Globus pallidus (tissue), 1 donor: ENCODE measurements around the gene HTATSF1.

Source experiments
- DNase-seq: peaks from one replicate; pipeline ENCODE4 v3.0.0-alpha.2; 2015; ENCODE audit warnings: low spot score

HTATSF1 gene, protein sequence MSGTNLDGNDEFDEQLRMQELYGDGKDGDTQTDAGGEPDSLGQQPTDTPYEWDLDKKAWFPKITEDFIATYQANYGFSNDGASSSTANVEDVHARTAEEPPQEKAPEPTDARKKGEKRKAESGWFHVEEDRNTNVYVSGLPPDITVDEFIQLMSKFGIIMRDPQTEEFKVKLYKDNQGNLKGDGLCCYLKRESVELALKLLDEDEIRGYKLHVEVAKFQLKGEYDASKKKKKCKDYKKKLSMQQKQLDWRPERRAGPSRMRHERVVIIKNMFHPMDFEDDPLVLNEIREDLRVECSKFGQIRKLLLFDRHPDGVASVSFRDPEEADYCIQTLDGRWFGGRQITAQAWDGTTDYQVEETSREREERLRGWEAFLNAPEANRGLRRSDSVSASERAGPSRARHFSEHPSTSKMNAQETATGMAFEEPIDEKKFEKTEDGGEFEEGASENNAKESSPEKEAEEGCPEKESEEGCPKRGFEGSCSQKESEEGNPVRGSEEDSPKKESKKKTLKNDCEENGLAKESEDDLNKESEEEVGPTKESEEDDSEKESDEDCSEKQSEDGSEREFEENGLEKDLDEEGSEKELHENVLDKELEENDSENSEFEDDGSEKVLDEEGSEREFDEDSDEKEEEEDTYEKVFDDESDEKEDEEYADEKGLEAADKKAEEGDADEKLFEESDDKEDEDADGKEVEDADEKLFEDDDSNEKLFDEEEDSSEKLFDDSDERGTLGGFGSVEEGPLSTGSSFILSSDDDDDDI

DNA sequence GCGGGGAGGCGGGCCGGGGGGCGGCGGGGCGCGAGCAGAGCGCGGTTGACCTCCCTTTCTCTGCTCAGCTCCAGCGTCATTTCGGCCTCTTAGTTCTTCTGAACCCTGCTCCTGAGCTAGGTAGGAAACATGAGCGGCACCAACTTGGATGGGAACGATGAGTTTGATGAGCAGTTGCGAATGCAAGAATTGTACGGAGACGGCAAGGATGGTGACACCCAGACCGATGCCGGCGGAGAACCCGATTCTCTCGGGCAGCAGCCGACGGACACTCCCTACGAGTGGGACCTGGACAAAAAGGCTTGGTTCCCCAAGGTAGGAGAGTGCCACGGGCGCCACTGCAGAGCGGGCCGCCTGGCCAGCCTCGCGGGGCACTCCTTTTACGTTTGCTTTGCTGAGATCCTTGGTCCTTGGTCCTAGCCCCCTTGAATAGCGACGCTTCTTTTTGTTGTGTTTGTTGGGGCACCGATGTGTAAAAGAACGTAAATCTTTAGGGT is at the start of gene HTATSF1:
Gene HTATSF1, plus strand, starts transcription at position 37 of the 497 bp plus-strand sequence. Its CDS starts 93 bp downstream, at position 130.
- no peak for DNase-seq

DNA sequence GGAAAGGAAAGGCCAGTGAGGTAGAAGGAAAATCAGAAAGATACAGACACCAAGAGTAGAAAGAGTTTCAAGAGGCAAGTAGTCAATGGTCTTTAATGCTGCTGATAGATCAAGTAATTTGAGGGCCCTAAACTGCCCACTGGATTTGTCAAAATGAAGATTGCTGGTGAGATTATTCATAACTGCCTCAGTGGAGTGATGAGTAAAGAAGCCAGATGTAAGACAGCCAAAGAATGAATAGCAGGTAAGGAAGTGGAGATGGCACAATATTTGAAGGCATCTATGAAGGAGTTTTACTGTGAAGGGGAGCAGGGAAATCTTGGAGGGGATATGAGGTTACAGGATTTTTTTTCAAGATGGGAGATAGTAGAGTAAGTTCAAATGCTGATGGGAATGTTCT is 49.4 kb upstream of the HTATSF1 start:
- no peak for DNase-seq

DNA sequence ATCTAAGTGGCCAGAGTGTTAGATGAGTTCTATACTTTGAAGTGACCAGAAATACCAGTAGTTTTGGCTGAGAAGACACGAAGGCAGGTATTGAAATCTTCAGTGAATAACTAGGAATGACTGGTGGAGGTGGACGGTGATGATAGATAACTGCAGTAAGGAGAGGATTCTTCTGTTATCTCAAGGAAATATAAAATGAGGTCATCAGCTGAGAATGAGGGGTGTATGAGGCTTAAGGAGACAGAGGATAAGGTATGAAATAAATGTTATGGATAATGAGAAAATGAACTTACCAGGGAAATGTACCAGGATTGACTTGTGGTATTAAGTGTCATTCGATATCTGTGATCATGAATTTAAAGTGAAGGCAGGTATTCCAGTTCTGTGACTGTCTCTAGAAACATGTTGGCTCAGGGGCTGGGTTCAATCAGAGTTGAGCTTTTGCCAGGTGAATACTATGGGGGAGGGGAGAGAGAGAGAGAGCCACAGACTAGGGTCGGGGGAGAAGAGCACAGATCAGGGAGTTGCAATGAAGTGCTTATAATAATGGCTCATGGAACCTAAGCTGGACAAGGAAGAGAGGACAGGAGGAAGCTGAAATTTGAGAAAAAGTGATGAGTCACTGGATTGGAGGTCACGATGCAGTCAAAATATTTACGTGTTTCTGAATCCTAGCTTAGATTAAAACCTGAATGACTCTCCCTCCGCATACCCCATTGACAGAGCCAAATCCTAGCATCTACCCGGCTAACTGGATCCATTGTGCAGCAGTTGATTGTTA is 47.2 kb upstream of the HTATSF1 start:
- DNase-seq, result no peak

DNA sequence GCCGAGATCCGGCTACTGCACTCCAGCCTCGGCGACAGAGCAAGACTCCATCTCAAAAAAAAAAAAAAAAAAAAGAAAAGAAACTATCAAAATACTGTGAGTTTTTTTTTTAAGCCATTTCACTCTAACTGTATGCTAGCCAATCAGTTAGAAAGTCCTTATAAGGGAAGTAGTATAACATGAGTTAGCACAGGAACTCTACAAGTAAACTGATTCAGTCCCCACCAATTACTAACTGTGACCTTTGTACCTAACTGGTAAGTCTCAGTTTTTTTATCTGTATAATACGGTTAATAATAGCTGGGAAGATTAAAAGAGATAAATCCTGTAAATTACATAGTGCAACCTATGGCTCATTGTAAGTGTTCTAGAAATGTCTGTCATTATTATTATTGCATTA is 44.8 kb upstream of the HTATSF1 start:
- no peak for DNase-seq

DNA sequence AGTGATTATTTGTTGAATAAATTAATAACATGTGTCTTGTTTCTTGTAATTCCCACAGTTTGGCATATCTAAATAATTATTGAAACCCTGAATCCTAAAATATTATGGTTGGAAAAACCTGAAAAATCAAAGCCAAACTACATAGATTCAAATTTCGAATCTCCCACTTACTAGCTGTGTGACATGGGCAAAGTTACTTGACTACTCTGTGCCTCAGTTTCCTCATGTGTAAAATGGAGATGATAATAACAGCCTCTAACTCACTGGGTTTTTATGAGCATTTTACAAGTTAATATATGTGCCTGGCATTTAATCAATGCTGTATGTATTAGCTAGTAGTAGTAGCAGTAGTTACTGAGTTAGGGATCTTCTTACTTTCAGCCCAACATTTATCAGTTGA is 44.3 kb upstream of the HTATSF1 start:
- no peak for DNase-seq

DNA sequence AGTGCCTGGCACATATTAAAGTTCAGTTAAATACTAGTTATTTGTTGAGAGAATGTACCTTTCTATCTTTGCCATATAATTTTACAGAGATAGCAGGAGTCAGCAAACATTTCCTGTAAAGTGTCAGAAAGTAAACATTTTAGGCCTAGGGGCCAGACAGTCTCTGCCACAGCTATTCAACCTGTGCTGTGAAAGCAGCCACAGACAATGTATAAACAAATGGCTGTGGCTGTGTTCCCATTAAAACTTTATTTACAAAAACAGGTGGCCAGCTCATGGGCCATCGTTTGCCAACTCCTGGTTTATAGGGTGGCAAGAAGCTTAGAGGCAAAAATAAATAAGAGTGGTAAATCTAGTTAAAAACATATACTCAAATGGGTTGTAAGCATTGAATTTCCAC is 43.6 kb upstream of the HTATSF1 start:
- DNase-seq, result no peak

DNA sequence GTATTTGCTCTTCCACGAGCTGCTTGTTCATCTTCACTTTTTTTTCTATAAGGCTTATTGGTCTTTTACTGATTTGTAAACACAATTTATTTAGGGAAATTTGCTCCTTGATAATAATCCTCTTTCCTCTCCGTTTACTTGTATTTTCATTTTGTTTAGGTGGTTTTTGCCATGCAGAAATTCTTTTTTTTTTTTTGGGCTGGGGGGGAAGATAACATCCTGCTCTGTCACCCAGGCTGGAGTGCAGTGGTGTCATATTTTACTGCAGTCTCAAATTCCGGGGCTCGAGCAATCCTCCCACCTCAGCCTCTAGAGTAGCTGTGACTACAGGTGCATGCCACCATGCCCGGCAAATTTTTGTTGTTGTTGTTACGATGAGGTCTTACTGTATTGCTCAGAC is 41.3 kb upstream of the HTATSF1 start:
- no peak for DNase-seq

DNA sequence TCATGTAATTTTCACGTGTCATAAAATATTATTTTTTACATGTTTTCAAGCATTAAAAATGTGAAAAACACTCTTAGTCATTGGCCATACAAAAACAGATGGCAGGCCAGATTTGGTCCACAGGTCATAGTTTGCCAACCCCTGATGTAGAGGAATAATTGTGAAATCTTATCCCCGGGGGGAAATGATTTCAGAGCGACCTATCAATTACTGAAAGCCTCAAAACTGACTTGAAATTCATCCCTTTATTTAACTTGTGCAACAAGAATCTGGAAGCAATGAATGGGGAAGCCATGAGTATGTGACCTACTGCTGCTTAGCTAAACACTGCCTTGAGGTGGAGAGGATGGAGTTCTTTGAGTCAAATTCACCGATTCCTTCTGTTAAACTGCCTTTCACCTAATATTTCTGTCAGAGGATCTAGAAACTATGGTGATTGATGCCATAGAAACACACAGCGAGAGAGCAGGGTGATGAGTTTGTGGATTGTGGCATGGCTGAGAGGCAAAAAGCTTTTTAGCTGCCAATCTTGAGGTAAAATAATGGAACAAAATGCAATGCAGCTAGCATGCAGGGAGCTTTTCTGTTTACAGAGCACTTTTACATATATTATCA is 40.0 kb upstream of the HTATSF1 start:
- no peak for DNase-seq

DNA sequence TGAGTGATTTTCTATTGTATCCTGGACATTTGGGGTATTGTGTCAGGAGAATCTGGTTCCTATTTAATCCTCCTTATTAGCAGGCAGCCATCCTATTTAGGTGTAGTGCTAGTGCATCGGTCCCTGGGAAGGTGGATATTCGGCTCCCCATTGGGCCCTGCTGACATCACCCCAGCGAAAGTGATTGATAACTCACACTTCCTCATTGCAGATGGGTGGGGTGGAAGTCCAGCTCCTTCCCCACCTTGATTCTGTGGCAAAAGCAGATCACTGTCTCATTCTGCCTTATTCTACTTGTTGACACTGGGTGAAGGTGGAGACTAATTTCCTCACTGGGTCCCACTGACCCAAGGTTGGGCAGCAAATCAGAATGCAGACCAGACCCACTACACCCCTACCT is 32.8 kb upstream of the HTATSF1 start:
- no peak for DNase-seq

DNA sequence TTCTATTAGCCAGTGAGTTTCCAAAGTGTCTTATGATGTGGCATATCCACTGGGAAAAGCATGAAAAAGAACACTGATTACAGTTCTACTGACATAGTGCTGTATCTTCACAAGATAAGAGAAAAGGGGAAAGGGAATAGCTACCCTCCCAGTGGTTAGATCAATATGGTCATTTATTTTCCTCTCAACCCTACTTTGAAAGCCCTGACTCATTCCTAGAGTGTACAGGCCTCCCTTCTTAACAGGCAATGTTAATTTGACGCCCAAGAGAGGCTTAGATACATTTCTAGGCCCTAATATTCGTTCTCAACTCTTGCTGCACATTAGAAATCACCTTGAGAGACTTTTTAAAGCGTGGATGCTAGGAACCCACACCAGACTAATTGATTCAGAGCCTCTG is 30.1 kb upstream of the HTATSF1 start:
- DNase-seq, result no peak

DNA sequence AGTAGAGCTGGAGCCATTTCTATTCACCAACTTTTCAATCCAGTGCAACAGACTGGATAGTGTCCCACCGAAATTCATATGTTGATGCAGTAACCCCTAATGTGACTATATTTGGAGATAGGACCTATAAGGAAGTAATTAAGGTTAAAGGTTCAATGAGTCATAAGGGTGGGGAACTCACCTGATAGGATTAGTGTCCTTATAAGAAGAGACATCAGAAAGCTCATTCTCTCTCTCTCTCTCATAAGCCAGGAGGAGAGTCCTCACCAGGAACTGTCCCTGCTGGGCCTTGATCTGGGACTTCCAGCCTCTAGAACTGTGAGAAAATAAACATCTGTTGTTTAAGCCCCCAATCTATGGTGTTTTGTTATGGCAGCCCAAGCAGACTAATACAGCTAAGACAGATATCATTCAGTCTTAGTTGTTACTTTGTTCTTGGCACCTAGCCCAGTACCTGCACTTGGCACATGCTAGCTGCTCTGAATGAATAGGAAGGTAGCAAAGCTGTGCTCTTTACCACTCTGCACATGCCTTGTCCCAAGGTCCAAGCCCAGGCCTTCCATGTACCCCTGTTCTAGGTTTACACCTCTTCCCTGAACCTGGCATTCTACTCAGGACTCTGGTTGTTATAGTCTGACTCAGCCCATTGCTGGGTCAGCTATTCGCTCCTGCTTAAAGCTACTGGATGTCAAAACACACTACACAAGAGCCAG is 28.8 kb upstream of the HTATSF1 start:
- no peak for DNase-seq

DNA sequence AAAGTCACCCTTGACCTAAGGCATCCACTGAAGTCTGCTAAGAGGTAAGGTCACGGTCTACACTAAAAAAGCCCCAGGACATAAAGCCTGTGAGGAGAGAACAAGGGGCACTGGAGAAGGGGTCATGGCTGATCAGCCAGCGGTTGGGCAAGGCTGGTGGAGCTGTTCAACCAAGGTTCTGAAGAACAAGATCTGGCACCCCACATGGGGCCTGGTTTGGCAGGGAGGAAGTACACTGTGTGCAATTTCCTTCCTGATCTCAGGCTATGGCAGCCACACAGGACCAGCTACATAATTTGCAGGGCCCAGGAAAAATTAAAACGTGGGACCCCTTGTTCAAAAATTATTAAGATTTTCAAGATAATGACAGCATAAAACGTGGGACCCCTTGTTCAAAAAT is 23.7 kb upstream of the HTATSF1 start:
- no peak for DNase-seq

DNA sequence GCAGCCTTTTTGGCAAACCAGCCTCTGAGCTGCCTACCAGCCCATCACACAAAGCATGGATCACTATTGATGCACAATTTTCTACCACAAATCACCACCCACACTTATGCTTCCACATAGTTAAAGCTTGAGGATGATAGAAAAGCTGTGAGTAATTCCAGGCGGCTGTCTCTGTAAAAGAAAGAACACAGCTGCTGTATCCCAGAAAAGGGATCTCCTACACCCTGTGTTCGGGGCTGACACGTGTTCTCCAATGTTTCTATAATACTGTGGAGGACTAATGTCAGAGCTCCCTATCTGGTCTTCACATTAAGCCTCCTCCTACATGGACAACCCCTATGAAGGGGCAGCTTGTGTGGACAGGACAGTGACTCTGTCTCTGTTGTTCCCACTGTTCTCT is 22.2 kb upstream of the HTATSF1 start:
- DNase-seq, result no peak

DNA sequence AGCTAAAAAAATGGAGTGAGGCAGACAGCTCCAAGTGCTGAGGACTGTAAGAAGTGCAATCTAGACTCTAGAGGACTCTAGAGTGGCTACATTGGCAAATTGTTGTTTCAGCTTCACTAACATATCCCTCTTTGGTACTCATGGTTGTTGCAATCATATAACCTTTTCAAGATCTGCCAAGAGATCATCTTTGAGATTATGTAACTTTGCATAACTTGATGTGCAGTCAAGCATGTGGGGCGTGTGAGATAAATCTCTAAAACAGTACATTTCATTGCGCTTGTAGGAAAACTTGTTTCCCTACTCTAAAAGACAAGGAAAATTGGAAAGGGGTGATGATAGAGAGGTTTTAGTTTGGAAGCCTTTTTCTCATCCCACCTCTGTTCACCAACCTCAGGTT is 20.9 kb upstream of the HTATSF1 start:
- no peak for DNase-seq

DNA sequence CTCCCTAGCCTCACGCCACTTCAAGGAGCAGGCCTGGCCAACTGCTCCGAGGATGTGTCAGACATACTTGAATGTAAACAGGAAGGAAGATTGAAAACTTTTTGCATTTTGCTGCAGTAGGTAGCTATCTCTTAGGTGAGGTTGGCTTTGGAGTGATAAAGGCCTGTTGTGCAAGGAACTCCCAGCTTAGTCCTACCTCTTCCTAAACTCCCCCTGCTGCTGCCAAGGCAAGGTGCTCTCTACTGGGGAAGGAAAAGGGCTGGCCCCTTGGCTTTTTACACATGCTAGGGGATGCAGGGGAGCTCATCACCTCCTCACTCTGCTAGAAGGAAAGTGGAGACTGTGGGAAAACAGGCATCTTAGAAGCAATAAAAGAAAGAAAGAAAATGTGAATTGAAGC is 20.4 kb upstream of the HTATSF1 start:
- DNase-seq, result no peak

DNA sequence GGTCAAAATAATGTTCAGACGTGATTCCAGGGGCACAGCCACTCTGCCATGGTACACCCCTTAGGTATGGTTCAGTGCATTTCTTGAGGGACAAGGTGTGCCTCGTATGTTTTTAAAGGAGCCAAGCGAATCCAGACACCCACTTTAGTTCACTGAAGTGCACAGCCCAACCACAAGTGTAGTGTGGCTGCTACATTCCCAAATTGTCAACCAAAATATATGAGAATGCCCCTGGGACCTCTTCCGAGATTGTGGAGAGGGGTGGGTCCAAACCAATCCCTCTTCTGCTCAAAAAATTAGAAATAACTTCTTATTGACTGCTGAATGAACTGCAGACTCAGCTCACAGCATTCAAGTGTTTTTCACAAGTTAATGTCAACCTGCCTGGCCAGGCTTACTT is 17.0 kb upstream of the HTATSF1 start:
- no peak for DNase-seq

DNA sequence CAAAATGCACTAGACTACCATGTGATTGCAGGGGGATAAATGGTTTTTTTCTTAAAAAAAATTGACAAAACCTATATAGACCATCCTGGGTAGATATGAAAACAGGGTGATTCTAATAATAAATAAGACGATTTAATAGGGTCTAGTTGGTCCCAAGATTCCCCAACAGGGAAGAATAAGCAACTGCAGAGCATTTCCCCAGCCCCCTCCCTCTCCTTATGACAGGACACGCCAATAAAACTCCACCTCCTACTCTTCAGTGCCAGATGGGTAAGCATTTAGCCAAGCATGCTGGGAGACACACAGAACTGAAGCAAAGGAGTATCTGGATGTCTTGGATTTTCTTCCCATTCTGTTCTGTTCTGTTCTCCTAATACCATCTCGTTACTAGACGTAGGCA is 9.7 kb upstream of the HTATSF1 start, which contains the start of gene BRS3:
Gene BRS3, plus strand, starts transcription at position 301 of the 400 bp plus-strand sequence. CDS start 168 bp downstream, outside the sequence.
- DNase-seq, result no peak

DNA sequence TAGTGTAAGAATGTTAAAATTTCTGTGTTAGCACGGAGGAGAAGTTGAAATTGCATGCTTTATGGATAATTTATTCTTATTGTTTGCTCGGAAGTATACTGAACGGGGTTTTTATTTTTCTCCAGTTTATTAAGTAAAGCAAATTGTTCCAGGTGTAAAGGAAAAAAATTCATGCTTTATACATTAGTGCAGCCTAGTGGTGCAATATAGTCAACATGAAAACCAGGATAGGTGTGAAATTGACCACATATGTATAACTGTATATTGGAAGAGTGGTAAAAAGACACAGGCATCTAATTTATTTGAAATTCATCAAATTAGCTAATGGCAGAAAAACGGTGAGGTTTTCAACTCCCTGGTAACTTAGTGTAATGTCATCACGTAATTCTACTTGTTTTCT is 8.7 kb upstream of the HTATSF1 start:
- DNase-seq, result no peak

DNA sequence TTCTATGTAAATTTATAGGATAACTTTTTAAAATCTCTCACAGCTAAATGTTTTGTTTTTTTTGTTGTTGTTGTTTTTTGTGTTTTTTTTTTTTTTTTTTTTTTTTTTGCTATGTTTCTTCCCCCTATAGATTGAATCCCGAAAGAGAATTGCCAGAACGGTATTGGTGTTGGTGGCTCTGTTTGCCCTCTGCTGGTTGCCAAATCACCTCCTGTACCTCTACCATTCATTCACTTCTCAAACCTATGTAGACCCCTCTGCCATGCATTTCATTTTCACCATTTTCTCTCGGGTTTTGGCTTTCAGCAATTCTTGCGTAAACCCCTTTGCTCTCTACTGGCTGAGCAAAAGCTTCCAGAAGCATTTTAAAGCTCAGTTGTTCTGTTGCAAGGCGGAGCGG is 5.6 kb upstream of the HTATSF1 start:
- DNase-seq, result no peak

DNA sequence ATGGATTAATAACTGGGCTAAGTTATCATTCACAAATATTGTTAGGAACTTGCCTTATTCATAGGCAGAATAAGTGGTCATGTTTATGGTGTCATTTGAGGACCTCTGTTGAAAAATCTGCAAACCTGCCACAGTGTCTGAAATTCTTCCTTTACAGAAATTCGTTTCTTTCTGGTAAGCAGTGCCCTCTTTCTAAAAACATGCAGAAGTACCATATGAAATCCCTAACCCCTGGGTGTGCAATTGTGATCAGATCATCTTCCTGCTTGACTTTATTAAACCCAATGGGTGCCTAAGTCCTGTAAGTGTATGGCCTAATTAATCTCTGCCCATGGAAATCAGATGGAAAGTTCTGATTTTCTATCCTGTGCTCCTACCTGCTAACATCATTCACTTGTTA is 4.4 kb upstream of the HTATSF1 start:
- no peak for DNase-seq

DNA sequence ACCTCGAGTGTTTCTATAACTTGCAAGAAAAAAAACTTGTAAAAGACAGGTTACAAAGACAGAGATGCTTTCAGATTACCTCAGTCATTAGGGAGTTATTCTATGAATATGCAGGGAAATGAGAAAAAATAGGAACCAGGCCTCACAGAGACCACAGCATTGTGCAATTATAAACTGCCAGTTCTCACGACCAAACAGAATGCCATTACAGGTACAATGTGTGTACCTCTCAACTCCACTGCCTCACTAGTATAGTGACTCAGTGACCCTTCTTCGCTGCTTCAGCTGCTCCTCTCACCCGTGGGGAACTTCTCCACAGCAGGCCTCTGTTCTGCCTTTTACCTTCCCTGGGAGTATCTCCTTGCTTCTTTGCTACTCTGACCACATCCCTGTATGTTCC is 2.3 kb upstream of the HTATSF1 start:
- no peak for DNase-seq
